GM19035 (cell line): Measurements from ENCODE around the gene TUBGCP3.
"Not testable (repeated sequence)": the region's sequence is repeated elsewhere in the genome, so short reads cannot be mapped to it uniquely, and the experiment has no call there.

Experiments
- ATAC-seq: cut with Tn5 transposase; IDR thresholded peaks from one replicate; pipeline ENCODE4 v1.9.1; 2021; ENCODE audit not compliant: unreplicated experiment

The TUBGCP3 gene, protein sequence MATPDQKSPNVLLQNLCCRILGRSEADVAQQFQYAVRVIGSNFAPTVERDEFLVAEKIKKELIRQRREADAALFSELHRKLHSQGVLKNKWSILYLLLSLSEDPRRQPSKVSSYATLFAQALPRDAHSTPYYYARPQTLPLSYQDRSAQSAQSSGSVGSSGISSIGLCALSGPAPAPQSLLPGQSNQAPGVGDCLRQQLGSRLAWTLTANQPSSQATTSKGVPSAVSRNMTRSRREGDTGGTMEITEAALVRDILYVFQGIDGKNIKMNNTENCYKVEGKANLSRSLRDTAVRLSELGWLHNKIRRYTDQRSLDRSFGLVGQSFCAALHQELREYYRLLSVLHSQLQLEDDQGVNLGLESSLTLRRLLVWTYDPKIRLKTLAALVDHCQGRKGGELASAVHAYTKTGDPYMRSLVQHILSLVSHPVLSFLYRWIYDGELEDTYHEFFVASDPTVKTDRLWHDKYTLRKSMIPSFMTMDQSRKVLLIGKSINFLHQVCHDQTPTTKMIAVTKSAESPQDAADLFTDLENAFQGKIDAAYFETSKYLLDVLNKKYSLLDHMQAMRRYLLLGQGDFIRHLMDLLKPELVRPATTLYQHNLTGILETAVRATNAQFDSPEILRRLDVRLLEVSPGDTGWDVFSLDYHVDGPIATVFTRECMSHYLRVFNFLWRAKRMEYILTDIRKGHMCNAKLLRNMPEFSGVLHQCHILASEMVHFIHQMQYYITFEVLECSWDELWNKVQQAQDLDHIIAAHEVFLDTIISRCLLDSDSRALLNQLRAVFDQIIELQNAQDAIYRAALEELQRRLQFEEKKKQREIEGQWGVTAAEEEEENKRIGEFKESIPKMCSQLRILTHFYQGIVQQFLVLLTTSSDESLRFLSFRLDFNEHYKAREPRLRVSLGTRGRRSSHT

DNA sequence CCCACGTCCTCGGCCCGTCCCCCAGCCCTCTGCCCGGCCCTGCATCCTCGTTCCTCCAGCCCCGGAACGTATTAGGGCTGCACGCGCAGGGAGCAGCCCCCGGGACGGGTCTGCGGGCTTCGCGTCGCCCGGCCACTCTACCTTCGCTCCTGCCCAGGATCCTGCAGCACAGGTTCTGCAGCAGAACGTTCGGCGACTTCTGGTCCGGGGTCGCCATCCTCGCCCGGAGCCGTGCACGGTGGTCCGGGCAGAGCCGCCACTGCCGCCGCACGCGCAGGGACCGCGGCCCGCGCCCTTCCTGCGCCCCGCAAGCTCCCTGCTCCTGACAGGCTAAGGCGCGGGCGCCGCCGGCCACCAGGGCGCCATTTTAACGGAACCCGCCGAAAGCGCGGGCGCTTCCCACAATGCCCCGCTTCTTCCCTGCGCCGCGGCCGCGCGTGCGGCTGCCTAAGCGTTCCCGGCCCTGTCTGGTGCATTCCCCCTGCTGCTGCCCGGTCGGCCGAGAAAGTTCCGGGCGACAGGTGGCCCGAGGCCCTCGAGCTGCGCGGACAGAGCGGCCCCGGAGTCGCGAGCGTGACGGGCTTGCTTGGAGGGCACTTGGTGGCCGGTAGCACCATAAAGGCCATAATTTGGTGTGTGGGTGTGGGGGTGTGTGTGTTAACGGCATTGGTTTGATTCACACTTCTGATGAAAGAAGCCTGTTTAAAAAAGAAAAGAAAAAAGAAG, at the start of gene TUBGCP3:
TUBGCP3 (minus strand) TSS at position 390 of the 726 bp plus-strand sequence; CDS start at position 217, 173 bp downstream.
- ATAC-seq: peak; percentile 83

DNA sequence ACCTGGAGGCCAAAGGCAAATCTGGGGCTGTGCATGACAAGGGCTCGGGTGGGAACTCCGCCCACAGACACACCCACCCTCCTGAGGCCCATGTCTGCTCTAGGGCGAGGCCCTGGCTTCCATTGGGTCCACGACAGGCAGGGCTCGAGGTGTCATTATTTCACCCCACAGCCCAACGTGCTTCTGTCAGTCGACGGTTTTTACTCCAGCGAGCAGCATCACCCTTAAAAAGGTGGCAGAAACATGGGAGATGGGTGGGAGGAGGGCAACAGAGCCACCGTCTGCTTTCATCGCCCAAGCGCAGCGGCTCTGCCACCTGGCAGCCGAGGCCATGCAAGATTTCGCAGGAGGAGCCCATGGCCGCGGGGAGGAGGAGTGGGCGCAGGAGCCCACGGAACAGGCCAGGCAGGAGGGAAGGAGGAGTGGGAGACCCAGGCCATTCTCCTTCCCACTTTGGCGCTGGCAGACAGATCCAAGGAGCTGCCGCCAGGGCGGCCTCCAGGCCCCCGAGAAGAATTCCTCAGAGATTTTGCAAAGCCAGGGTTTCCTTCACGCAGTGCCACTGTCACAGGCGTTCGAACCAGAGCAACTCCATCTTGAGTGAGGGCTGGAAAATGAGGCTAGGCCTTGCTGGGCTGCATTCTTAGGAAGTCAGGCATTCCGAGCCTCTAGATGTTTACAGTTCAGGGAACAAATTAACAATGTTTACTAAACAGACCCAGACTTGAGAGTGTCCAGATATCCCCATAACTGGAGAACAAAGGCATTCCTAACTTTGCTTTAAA, 49.3 kb upstream of the TUBGCP3 start:
- no peak for ATAC-seq

DNA sequence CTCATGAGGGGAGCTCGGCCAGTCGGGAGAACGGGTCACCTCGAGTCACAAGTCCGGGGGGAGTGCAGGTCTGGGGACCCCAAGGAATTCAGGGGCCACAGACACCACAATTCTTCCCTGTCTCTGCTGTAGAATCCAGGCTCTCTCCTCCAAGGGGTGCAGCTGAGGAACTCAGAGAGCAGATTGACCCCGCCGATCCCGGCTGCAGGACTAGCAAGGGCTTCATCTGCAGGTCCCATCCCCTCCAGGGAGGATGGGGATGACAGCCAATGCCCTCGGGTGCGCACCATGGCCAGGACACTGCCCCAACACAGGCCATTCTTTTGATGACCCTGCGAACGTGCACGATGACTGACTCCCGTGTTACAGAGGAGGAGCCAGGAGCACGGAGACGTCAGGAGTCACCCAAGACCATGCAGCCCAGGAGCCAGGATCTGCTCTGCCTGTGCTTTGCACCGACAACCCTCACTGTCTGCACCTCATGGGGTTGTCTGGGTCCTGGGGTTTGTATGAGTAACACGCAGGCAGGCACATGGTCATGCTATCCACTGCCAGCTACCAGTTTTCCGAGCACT, 48.5 kb upstream of the TUBGCP3 start:
- ATAC-seq: no peak

DNA sequence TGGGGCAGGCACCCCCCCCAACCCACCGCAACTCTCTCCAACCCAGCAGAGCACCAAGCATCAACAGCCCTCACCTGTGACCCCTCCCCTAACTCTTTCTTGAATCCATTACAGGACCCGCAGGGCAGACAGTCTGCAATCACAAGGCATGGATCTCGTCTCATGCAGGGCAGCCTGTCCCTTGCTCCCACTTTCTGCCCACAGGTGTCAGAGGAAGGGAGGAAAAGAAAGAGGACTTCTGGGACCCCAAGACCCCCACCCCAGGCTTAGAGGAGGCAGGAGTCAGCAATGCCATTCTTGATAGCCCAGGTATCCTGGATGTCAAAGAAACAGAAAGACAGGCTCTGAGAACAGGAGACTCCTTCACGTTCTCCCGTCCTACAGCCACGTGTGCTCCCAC, 47.4 kb upstream of the TUBGCP3 start:
- ATAC-seq: no peak

DNA sequence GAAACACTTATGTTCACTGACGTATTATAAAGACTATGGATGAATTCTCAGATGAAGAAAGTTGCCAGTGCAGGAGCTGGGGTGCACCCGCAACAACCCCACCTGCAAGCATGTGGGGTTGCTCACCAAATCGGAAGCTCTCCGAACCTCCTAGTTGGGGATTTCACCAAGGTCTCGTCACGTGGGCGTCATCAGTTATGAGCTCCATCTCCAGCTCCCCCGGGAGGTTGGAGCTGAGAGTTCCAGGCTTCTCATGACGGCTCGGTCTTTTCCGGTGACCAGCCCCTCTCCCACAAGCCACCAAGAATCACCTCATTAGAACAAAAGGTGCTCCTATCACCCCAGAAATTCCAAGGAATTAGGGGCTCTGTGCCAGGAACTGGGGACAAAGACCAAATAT, 46.1 kb upstream of the TUBGCP3 start:
- ATAC-seq: no peak

DNA sequence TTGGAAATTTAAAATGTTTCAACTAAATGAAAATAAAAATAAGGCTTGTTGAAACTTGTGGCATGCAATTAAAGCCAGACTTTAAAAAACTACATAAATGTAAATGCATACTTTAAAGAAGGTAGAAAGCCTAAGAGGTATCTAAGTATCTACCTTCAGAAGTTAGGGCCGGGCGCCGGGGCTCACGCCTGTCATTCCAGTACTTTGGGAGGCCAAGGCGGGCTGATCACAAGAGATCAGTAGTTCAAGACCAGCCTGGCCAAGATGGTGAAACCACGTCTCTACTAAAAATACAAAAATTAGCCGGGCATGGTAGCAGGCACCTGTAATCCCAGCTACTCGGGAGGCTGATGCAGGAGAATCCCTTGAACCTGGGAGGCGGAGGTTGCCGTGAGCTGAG, 42.3 kb upstream of the TUBGCP3 start:
- ATAC-seq: not testable (repeated sequence)

DNA sequence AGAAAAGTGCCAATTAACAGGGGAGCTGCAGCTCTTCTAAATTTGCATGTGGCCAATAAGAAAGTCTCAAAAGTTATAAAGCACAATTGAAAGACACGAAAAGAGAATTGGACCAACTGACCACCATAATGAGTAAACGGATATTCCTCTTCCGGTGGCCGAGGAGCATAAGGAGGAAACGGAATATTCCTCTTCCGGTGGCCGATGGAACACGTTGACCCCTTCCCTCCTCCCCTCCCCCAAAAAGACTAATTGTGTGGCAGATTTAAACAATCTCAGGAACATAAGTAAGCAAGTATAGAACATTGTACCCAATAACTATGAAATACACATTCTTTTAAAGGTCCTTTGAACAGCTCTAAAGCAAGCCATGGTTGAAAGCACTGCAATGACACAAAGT, 41.2 kb upstream of the TUBGCP3 start:
- ATAC-seq: no peak

DNA sequence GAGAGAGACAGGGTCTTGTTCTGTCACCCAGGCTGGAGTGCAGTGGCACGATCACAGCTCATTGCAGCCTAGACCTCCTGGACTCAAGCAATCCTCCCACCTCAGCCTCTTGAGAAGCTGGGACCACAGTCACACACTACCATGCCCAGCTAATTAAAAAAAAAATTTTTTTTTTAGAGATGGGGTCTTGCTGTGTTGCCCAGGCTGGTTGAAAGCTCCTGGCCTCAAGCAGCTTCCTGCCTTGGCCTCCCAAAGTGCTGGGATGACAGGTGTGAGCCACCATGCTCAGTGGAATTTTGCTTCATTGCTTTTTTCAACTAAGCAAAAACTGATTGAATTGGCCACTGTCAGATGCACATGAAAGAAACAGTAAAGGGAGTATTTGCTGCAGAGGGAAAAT, 39.7 kb upstream of the TUBGCP3 start:
- ATAC-seq: not testable (repeated sequence)

DNA sequence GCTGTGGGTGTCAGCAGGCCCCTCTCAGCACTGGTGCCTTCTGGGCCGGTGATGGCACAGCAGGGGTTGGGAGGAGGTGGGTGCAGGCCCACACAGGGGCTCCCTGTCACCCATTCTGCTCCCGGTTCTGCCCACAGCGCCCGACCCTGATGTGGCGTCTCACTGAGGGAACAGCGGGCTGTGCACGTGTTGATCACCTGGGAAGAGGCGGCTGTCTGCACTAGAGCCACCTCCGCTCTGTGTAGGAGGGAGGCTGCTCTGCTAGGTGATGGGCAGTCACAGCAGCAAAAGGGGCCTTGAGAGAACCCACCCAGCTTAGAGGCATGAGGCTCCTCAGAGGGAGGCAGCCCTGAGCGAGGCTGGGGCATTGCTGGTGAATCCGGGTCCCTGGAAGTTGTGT, 39.2 kb upstream of the TUBGCP3 start:
- no peak for ATAC-seq

DNA sequence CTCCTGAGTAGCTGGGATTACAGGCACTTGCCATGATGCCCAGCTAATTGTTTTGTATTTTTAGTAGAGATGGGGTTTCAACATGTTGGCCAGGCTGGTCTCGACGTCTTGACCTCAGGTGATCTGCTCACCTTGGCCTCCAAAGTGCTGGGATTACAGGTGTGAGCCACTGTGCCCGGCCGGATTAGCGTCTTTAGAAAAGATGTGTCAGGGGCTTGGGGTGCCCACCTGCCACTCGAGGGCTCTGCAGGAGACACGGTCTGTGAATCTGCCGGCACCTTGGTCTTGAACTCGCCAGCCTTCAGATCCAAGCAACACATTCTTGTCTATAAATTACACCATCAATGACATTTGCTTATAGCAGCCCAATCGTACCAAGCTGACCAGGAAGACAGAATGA, 38.8 kb upstream of the TUBGCP3 start:
- ATAC-seq: no peak

DNA sequence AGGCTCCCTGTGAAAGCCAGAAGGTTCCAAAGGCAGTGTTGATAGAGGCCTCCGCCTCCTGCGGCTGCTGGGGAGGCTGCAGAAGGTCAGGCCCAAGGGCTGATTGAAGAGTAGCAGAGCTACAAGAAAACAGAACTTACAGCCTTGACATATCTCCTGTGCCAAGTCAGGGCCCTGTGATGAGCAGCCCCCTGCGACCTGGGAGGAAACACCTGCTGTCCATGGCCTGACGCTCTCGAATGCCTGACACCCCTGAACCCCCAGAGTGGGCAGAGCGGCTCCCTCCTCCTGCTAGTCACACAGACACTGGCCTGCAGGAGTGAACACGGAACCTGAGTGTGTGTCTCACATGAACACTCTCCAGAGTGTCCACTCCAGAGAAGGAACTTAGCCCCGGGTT, 38.2 kb upstream of the TUBGCP3 start:
- no peak for ATAC-seq

DNA sequence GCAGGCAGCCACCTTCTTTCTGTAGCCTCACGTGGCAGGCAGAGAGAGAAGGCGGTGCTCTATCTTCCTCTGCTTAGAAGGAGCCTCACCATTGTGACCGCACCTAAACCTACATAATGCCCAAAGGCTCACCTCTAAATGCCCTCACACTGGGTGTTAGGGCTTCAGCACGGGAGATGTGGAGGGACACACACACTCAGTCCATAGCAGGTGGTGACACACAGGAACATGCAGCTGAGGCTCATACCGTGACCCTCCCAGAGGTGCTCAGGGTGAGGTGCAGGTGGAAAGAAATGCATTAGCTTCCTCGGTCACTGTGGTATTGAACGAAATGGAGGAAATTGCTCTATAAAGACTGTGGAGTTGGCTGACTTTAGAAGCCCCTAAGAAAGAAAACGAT, 37.7 kb upstream of the TUBGCP3 start:
- ATAC-seq: no peak

DNA sequence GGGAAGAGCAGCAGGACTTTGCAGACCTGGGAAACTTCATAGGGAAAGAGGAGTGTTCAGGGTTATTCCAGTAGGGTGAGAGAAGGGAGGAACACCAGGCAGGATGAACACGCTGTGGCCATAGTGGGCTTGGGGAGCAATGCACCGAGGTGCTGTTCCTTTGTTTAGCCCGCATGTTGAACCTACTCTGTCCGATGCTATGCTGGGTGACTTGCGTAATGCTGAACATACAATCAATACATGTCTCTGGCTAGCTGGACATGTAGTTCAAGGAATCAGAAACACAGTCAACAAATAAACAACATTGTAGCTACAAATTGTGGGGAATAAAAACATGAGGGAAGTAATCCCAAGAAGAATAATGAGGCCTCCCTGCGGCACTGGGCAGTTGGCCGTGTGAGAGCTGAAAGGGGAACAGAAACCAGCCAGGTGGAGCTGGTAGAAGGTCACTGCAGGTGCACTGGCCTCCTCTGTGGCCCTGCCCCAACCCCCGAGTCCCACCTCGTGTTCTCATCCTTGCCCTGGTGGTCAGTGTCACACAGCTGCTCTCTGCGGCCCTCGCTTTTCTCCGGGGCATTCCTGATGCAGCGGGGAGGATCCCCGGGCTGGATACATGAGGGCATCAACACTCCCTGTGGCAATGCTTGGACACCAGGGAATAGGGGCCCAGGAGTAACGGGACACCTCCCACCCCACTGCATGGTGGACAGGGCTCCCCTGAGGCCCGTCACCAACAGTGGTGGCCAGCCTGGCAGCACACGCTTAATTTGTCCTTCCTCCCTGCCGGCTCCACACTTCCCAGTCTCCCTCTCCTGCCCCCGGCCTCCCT, 36.9 kb upstream of the TUBGCP3 start:
- ATAC-seq: no peak

DNA sequence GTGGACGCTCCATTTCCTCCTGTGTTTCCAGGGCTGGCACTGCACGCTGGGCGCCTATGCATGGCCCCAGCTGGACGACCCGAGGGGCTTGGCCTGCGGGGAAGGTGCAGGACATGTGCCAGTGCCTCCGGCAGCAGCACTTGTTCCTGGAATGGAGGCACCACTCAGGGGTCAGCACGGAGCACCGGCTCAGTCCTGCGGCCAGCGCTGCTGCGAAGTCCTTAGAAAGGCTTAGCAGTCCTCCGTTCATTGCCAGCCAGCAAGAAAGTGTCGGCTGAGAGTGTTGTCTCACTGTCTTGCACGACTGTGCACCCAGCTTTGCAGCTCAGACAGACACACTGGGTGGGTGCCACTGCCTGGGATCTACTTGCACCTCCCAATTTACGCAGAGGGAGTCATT, 36.1 kb upstream of the TUBGCP3 start:
- ATAC-seq: no peak

DNA sequence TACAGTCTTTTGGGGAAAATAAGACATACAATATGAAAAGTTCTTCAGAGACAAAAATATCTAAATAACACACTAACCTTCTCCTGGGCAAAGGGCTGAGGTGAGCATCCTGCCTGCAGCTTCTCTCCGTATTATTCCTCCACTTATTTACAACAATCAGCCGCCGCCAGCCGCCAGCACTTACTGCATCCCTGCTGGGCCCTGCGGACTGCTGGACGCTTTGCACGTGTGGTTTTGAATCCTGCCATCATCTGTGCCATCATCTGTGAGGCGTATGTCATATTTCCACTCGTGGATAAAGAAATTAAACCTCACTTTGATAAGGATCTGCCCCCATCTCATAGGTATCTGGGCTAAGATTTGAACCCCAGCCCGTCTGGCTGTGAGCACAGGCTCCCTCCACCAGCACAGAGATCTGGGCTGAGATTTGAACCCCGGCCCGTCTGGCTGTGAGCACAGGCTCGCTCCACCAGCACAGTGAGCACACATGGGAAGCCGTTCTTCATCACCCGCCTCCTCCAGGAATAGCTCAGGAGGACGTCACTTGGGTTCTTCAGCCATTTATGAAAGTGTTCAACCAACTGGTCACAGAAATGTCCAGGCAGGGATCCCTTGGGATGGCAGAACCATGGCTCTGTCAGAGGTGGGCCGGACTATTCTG, 35.2 kb upstream of the TUBGCP3 start:
- ATAC-seq: no peak

DNA sequence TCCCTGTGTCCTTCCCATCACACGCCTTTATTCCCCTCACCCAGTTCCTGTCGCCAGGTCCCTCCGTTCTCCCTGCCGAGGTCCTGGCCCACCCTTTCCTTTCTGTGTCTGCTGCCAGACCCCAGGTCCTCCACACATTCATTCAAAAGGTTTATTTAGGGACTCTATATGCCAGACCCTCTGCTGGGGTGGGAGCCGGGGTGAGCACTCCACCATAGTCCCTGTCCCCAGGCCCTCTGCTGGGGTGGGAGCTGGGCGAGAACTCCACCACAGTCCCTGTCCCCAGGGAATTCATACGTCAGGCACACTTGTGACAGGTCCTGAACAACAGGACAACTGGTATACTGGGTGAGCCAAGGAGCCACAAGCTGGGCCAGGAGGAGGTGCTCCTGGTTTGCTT, 34.4 kb upstream of the TUBGCP3 start:
- ATAC-seq: no peak

DNA sequence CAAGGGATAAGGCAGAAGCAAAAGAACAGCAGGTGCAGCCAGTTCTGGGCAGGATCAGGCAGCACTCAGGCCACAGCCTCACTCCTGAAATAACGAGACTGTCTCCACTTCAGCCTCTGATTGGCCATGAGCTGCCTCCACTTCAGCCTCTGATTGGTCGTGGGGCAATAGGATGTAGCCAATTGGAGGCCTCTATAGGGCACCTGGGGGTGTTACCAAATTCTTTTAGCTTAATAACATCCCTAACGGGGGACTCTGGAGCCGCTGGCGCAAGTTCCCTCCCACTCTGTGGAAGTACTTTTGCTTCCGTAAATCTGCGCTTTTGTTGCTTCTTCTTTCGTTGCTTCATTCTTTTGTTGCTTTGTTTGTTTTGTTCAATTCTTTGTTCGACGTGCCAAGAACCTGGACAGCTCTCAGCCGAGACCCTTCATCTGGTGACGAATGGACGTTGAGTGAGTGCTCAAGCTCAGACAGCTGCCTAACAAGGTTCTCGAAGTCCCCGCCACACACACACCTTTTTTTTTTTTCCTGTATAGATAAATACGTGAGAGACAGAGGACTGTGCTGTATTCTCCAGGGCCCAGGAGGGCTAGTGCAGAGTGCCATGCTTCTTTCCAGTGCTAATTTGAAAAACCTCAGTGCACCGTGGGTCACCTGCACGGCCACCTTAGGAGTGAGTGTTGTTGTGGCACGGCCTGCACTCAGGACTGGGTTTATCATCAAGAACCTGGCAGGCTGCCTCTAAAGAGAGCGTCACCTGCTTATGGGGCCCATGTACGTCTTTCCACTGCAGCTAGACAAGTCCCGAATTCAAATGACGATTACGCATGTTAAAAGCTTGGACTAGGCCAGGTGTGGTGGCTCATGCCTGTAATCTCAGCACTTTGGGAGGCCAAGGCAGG, 32.0 kb upstream of the TUBGCP3 start:
- ATAC-seq: no peak

DNA sequence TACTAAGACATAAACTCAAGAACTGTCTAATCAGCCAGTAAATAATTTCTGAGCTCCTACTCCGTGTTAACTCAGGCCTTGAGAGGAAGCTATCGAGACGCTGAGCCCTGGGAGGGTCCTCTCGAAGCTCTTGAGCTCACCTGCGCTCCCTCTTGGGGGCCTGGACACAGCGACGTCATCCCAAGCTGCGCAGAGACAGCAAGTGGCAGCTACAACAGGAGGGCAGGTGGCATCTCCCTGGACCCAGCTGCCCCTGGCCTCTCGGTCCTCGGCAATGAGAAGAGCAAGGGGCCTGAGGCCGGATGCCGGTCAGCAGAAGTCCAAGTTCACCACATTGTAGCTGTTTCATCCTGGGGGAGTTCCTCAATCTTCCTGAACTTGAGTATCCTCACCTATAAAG, 30.5 kb upstream of the TUBGCP3 start:
- no peak for ATAC-seq
